SK-N-SH (cell line): ENCODE results near the gene PREB. TPM values are rescaled to one million over a fixed set of nuclear protein-coding genes. Genes with fewer than 3 reads are reported as not detected.
A peak's percentile ranks its signal among the peaks of the same experiment; 100 is the strongest.

Experiments used
- CTCF ChIA-PET: fragments of 300-600, 350-600 bp; formaldehyde crosslinking; extraction: SDS; loops from one replicate; lab custom pipeline; 2021; lab: Yijun Ruan, JAX
- POLR2A ChIA-PET: fragments of 350-600 bp; sonication (Branson Sonifier 250); formaldehyde crosslinking; extraction: SDS; loops from one replicate; lab custom pipeline; 2020; ENCODE audit warnings: antibody characterized with exemption, inconsistent platforms; lab: Yijun Ruan, JAX
- DNase-seq: peaks from one replicate; pipeline ENCODE4 v3.0.0; 2012
- H2AFZ ChIP-seq: fragments of 200-600 bp; sonication (generic); 2 replicates; pipeline ENCODE4 v1.8.1; 2016; ENCODE audit warnings: antibody characterized with exemption, mild to moderate bottlenecking, low read depth
- H3F3A ChIP-seq: fragments of 200-600 bp; sonication (generic); replicated peaks from 2 replicates; pipeline ENCODE3; 2016; ENCODE audit warnings: antibody characterized with exemption, mild to moderate bottlenecking; ENCODE audit not compliant: insufficient read depth
- H3K27ac ChIP-seq, 2 experiments: fragments of 200-500 bp in 1 of 2; fragments of 200-600 bp in 1 of 2; sonication (Bioruptor generic) in 1 of 2; sonication (generic), shearing (Covaris generic) in 1 of 2; 2 replicates each; pipeline versions ENCODE4 v1.5.1 to v1.6.1; 2014 to 2016; ENCODE audit warnings: low read depth in 2 of 2, inconsistent platforms in 1 of 2, low read length in 1 of 2, mild to moderate bottlenecking in 1 of 2, mixed read lengths in 1 of 2
- H3K27me3 ChIP-seq: fragments of 200-600 bp; sonication (generic), shearing (Covaris generic); 2 replicates; pipeline ENCODE4 v1.6.1; 2016; ENCODE audit warnings: mixed run types; ENCODE audit not compliant: insufficient read depth
- H3K36me3 ChIP-seq, 2 experiments: fragments of 200-500 bp in 1 of 2; fragments of 200-600 bp in 1 of 2; sonication (Bioruptor generic) in 1 of 2; sonication (generic) in 1 of 2; replicated peaks in 1 of 2; 2 replicates each; pipeline versions ENCODE3 to v1.5.1; 2014 to 2016; ENCODE audit warnings: low read length in 1 of 2, mild to moderate bottlenecking in 1 of 2; ENCODE audit not compliant: insufficient read depth in 2 of 2, control insufficient read depth in 1 of 2
- H3K4me1 ChIP-seq, 2 experiments: fragments of 200-500 bp in 1 of 2; fragments of 200-600 bp in 1 of 2; sonication (Bioruptor generic) in 1 of 2; sonication (generic), shearing (Covaris generic) in 1 of 2; 2 replicates each; pipeline versions ENCODE4 v1.5.1 to v1.6.1; 2014 to 2016; ENCODE audit warnings: low read depth in 1 of 2, low read length in 1 of 2, mixed run types in 1 of 2; ENCODE audit not compliant: insufficient read depth in 2 of 2, control insufficient read depth in 1 of 2
- H3K4me2 ChIP-seq: fragments of 200-600 bp; sonication (generic), shearing (Covaris generic); 2 replicates; pipeline ENCODE4 v1.6.1; 2017; ENCODE audit warnings: mixed run types
- H3K4me3 ChIP-seq, 2 experiments: fragments of 200-500 bp in 1 of 2; fragments of 200-600 bp in 1 of 2; sonication (Bioruptor generic) in 1 of 2; sonication (generic), shearing (Covaris generic) in 1 of 2; 2 replicates each; pipeline versions ENCODE4 v1.5.1 to v1.8.1; 2014 to 2016; ENCODE audit warnings: low read depth in 2 of 2, inconsistent platforms in 1 of 2, low read length in 1 of 2, mild to moderate bottlenecking in 1 of 2, mixed read lengths in 1 of 2, moderate library complexity in 1 of 2
- H3K79me2 ChIP-seq: fragments of 200-600 bp; sonication (generic); 2 replicates; pipeline ENCODE4 v1.8.1; 2017; ENCODE audit warnings: mild to moderate bottlenecking; ENCODE audit not compliant: insufficient read depth
- H3K9ac ChIP-seq: fragments of 200-600 bp; sonication (generic); 2 replicates; pipeline ENCODE4 v1.6.1; 2017; ENCODE audit warnings: mixed run types
- H3K9me2 ChIP-seq: fragments of 200-600 bp; sonication (generic); 2 replicates; pipeline ENCODE4 v1.6.1; 2017; ENCODE audit warnings: mixed run types
- H3K9me3 ChIP-seq: fragments of 200-600 bp; sonication (generic); 2 replicates; pipeline ENCODE4 v1.6.1; 2017; ENCODE audit warnings: mixed run types, mild to moderate bottlenecking, moderate library complexity
- H4K20me1 ChIP-seq: fragments of 200-600 bp; sonication (generic); 2 replicates; pipeline ENCODE4 v1.6.1; 2017; ENCODE audit warnings: mild to moderate bottlenecking, mixed run types; ENCODE audit not compliant: insufficient read depth
- ELF1 ChIP-seq: IDR thresholded peaks from 2 replicates; pipeline ENCODE4 v1.4.0; 2012
- EP300 ChIP-seq, 2 experiments: IDR thresholded peaks; 2 replicates each; pipeline versions ENCODE4 v1.4.0 to v1.6.1; 2012; ENCODE audit warnings: borderline replicate concordance in 1 of 2, low read depth in 1 of 2, low read length in 1 of 2
- FOSL2 ChIP-seq: IDR thresholded peaks from 2 replicates; pipeline ENCODE4 v1.4.0; 2012; ENCODE audit warnings: low read depth, mild to moderate bottlenecking, moderate library complexity, borderline replicate concordance
- FOXJ3 ChIP-seq: sonication (generic); formaldehyde crosslinking; IDR thresholded peaks from 2 replicates; pipeline ENCODE4 v1.5.1; 2020; ENCODE audit warnings: mild to moderate bottlenecking, missing genetic modification reagents
- FOXM1 ChIP-seq: IDR thresholded peaks from 2 replicates; pipeline ENCODE4 v1.4.0; 2012; ENCODE audit warnings: low read depth, mild to moderate bottlenecking
- GABPA ChIP-seq: IDR thresholded peaks from 2 replicates; pipeline ENCODE4 v1.4.0; 2012; ENCODE audit warnings: low read depth, mild to moderate bottlenecking
- GATA2 ChIP-seq: sonication (generic); formaldehyde crosslinking; IDR thresholded peaks from 2 replicates; pipeline ENCODE4 v1.5.0; 2020; ENCODE audit warnings: mild to moderate bottlenecking, missing genetic modification reagents
- JUND ChIP-seq: IDR thresholded peaks from 2 replicates; pipeline ENCODE4 v1.4.0; 2012
- MEF2A ChIP-seq: IDR thresholded peaks from 2 replicates; pipeline ENCODE4 v1.4.0; 2012; ENCODE audit warnings: low read depth, borderline replicate concordance
- MXI1 ChIP-seq: IDR thresholded peaks from 2 replicates; pipeline ENCODE4 v1.6.1; 2012; ENCODE audit warnings: mild to moderate bottlenecking, low read depth, low read length, improper control_type of control experiment
- NFIC ChIP-seq: IDR thresholded peaks from 2 replicates; pipeline ENCODE4 v1.4.0; 2012; ENCODE audit warnings: borderline replicate concordance
- RAD21 ChIP-seq: IDR thresholded peaks from 2 replicates; pipeline ENCODE4 v1.6.1; 2012; ENCODE audit warnings: mild to moderate bottlenecking, low read length
- RFX5 ChIP-seq: IDR thresholded peaks from 2 replicates; pipeline ENCODE4 v1.6.1; 2012; ENCODE audit warnings: mild to moderate bottlenecking, improper control_type of control experiment, low read length
- RXRA ChIP-seq: IDR thresholded peaks from 2 replicates; pipeline ENCODE4 v1.4.0; 2012; ENCODE audit warnings: low read depth, mild to moderate bottlenecking, borderline replicate concordance
- TCF12 ChIP-seq: IDR thresholded peaks from 2 replicates; pipeline ENCODE4 v1.4.0; 2012
- TEAD4 ChIP-seq: IDR thresholded peaks from 2 replicates; pipeline ENCODE4 v1.4.0; 2012; ENCODE audit warnings: mild to moderate bottlenecking, borderline replicate concordance; ENCODE audit not compliant: insufficient read depth
- YY1 ChIP-seq: IDR thresholded peaks from 2 replicates; pipeline ENCODE4 v1.4.0; 2012; ENCODE audit warnings: low read depth, mild to moderate bottlenecking
- WGBS: methylation state at CpG from one replicate; pipeline ENCODE4 v1.1.6; 2017; ENCODE audit warnings: low lambda C conversion rate; 5-methylcytosine and 5-hydroxymethylcytosine counted together
- polyA plus RNA-seq, 3 experiments: library from polyadenylated mRNA; depleted of rRNA; stranded (reverse); fragments of >200 nt; gene quantifications; 2 replicates each; pipeline ENCODE4 v1.2.3, GENCODE V29; 2012
- TF ChIP-seq, protein P1 (sequence below): IDR thresholded peaks from 2 replicates; pipeline ENCODE4 v1.4.0; 2012; ENCODE audit warnings: low read depth, borderline replicate concordance
- TF ChIP-seq, protein P2 (sequence below): IDR thresholded peaks from 2 replicates; pipeline ENCODE4 v1.6.1; 2012; ENCODE audit warnings: mild to moderate bottlenecking, low read depth, low read length, moderate library complexity
- TF ChIP-seq, protein P3 (sequence below): fragments of 200-600 bp; sonication (generic); IDR thresholded peaks from 2 replicates; pipeline ENCODE4 v1.6.1; 2017; ENCODE audit warnings: antibody characterized with exemption, mild to moderate bottlenecking, moderate library complexity

The PREB gene
- polyA plus RNA-seq, 1 of the 3 experiments (the other 2 are of a cell fraction) = 47.9 TPM

DNA sequence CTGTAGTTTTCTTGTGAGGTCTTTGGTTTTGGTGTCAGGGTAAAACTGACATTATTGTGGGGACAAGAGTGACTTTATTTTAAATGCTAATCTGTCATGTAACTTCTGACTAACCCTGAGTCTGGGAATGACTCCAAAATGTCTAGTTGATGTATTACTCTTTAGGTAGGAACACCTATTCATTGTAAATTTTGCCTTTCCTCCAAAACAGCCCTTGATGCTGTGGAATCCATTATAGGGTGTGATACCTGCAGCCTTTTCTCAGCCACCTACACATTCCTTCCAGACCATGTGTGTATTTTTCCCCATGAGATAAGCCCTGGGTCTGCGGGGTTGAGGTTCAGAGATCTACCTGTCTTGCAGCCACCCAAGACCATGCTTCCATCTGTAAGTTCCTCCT is 8.8 kb upstream of the PREB start:
- H3K4me3 ChIP-seq = no peak overlapping the region
- peaks cover 6% of the 10 kb centered on the region for H3K9me3 ChIP-seq
- ChIA-PET CTCF (interaction anchor here (1.0 to 1.9 kb wide), 4 partner anchors 9 to 56 kb away, joined by 3 to 5 read pairs (median 4); partner anchors contain the start of genes ABHD1, KHK and PREB), POLR2A (no interaction called here)
- H3K36me3 ChIP-seq = no peaks in the 10 kb centered on the region
- H3K9ac ChIP-seq = no peak overlapping the region
- peak; percentile 6 for DNase-seq
- no peaks in the 10 kb centered on the region for H3F3A ChIP-seq
- 63% methylated on average over 1 of the region's 1 CpG for WGBS
- H3K9me2 ChIP-seq = no peaks in the 10 kb centered on the region
- H3K4me1 ChIP-seq = no peaks in the 10 kb centered on the region
- TF ChIP-seq FOSL2 = no peak
- TF ChIP-seq NFIC = no peak
- TF ChIP-seq GABPA = no peak
- no peak for TF ChIP-seq FOXJ3 (CRISPR knock-in tag)
- TF ChIP-seq MXI1 = no peak
- TF ChIP-seq YY1 = no peak
- TF ChIP-seq, protein P1, sequence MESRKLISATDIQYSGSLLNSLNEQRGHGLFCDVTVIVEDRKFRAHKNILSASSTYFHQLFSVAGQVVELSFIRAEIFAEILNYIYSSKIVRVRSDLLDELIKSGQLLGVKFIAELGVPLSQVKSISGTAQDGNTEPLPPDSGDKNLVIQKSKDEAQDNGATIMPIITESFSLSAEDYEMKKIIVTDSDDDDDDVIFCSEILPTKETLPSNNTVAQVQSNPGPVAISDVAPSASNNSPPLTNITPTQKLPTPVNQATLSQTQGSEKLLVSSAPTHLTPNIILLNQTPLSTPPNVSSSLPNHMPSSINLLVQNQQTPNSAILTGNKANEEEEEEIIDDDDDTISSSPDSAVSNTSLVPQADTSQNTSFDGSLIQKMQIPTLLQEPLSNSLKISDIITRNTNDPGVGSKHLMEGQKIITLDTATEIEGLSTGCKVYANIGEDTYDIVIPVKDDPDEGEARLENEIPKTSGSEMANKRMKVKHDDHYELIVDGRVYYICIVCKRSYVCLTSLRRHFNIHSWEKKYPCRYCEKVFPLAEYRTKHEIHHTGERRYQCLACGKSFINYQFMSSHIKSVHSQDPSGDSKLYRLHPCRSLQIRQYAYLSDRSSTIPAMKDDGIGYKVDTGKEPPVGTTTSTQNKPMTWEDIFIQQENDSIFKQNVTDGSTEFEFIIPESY = no peak
- no peak for TF ChIP-seq RXRA
- TF ChIP-seq FOXM1 = no peak
- TF ChIP-seq MEF2A = no peak
- TF ChIP-seq TEAD4 = no peak
- no peak for TF ChIP-seq EP300 (IDR thresholded peaks at IDR 0.05; ENCODE audit: borderline replicate concordance in 1 of 2, low read depth in 1 of 2, low read length in 1 of 2)
- TF ChIP-seq RFX5 = no peak
- no peak for TF ChIP-seq TCF12
- H3K79me2 ChIP-seq = no peaks in the 10 kb centered on the region
- peaks cover 29% of the 10 kb centered on the region; the same call in 1 of the 2 replicates for H3K27me3 ChIP-seq
- no peaks in the 10 kb centered on the region for H4K20me1 ChIP-seq
- no peak overlapping the region for H3K4me2 ChIP-seq
- no peak overlapping the region for H3K27ac ChIP-seq
- no peak overlapping the region for H2AFZ ChIP-seq

DNA sequence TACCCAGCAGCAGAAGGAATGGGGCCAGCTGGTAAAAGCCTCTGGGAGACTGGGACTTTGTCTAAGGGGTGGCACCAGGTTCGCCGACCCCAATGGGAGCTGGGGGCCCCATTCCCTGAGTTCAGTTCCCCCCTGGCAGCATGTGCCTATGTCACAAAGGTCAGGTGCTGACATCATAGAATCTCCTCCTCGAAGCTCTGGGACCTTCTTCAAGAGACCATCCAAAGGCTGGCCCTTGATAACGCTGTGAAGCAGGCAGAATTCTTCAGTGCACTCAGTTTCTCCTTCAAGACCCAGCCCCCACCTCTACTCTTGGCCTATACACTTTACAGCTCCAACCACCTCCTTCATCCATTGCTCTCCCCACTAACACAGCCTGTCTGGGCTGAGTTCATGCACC is 4.9 kb upstream of the PREB start, which contains the start of gene PRR30:
Gene PRR30 (minus strand): TSS at position 101 of the 400 bp plus-strand sequence. CDS start 1,081 bp downstream, outside the sequence.
- peaks cover 6% of the 10 kb centered on the region for H3K9me3 ChIP-seq
- no peak within 1 kb of the TSS for H3K9ac ChIP-seq
- H3K4me2 ChIP-seq = no peak within 1 kb of the TSS
- H4K20me1 ChIP-seq = no peaks in the 10 kb centered on the region
- H3K27ac ChIP-seq = no peak within 1 kb of the TSS
- no peak within 1 kb of the TSS for H2AFZ ChIP-seq
- DNase-seq = no peak
- H3K79me2 ChIP-seq = peaks cover under 1% of the 10 kb centered on the region; the same call in 1 of the 2 replicates
- H3K36me3 ChIP-seq = no peaks in the 10 kb centered on the region
- H3F3A ChIP-seq = no peaks in the 10 kb centered on the region
- ChIA-PET CTCF (interaction anchor here (0.8 to 1.5 kb wide), 2 partner anchors 141 to 164 kb away, joined by 3 read pairs; no protein-coding TSS in a partner anchor), POLR2A (interaction anchor here (0.7 kb wide), 1 partner anchor 20 kb away, joined by 3 read pairs; no protein-coding TSS in a partner anchor)
- H3K9me2 ChIP-seq = no peaks in the 10 kb centered on the region
- 33% methylated on average over 2 of the region's 4 CpGs for WGBS
- TF ChIP-seq FOSL2 = no peak
- TF ChIP-seq TEAD4 = no peak
- TF ChIP-seq, protein P2, sequence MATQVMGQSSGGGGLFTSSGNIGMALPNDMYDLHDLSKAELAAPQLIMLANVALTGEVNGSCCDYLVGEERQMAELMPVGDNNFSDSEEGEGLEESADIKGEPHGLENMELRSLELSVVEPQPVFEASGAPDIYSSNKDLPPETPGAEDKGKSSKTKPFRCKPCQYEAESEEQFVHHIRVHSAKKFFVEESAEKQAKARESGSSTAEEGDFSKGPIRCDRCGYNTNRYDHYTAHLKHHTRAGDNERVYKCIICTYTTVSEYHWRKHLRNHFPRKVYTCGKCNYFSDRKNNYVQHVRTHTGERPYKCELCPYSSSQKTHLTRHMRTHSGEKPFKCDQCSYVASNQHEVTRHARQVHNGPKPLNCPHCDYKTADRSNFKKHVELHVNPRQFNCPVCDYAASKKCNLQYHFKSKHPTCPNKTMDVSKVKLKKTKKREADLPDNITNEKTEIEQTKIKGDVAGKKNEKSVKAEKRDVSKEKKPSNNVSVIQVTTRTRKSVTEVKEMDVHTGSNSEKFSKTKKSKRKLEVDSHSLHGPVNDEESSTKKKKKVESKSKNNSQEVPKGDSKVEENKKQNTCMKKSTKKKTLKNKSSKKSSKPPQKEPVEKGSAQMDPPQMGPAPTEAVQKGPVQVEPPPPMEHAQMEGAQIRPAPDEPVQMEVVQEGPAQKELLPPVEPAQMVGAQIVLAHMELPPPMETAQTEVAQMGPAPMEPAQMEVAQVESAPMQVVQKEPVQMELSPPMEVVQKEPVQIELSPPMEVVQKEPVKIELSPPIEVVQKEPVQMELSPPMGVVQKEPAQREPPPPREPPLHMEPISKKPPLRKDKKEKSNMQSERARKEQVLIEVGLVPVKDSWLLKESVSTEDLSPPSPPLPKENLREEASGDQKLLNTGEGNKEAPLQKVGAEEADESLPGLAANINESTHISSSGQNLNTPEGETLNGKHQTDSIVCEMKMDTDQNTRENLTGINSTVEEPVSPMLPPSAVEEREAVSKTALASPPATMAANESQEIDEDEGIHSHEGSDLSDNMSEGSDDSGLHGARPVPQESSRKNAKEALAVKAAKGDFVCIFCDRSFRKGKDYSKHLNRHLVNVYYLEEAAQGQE = no peak
- TF ChIP-seq TCF12 = no peak
- TF ChIP-seq RAD21 = no peak
- TF ChIP-seq ELF1 = no peak
- TF ChIP-seq MEF2A = no peak
- TF ChIP-seq JUND = no peak
- no peak for TF ChIP-seq NFIC
- TF ChIP-seq, protein P3, sequence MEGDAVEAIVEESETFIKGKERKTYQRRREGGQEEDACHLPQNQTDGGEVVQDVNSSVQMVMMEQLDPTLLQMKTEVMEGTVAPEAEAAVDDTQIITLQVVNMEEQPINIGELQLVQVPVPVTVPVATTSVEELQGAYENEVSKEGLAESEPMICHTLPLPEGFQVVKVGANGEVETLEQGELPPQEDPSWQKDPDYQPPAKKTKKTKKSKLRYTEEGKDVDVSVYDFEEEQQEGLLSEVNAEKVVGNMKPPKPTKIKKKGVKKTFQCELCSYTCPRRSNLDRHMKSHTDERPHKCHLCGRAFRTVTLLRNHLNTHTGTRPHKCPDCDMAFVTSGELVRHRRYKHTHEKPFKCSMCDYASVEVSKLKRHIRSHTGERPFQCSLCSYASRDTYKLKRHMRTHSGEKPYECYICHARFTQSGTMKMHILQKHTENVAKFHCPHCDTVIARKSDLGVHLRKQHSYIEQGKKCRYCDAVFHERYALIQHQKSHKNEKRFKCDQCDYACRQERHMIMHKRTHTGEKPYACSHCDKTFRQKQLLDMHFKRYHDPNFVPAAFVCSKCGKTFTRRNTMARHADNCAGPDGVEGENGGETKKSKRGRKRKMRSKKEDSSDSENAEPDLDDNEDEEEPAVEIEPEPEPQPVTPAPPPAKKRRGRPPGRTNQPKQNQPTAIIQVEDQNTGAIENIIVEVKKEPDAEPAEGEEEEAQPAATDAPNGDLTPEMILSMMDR = no peak
- TF ChIP-seq GATA2 (CRISPR knock-in tag) = no peak
- H3K27me3 ChIP-seq = peaks cover 29% of the 10 kb centered on the region; the same call in 1 of the 2 replicates
- H3K4me3 ChIP-seq = no peak within 1 kb of the TSS
- no peaks in the 10 kb centered on the region; a peak in 1 of 4 replicates for H3K4me1 ChIP-seq
